ENCODE data around the gene MYH15.

MYH15 gene

DNA sequence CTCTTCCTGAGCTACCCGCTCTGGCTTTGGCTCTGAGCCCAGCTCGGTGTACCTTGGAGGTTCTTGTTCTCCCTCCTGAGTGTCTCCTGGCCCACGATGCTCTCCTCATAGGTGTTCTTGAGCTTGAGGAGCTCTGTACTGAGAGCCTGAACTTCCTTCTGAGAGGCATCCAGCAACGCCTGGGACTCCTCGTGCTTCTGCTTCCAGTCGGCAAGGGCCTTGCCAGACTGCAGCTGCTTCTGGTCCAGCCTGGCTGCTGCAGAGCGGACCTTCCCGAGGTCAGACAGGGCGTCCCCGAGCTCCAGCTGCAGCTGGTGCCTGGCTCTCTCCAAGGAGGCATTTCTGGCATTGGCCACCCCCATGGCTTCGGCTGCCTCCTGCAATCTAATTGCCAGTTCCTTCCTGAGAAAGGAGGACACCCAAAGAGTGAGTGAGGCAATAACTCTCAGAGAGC is 99.8 kb downstream of the MYH15 start:
- no peak for DNase-seq

DNA sequence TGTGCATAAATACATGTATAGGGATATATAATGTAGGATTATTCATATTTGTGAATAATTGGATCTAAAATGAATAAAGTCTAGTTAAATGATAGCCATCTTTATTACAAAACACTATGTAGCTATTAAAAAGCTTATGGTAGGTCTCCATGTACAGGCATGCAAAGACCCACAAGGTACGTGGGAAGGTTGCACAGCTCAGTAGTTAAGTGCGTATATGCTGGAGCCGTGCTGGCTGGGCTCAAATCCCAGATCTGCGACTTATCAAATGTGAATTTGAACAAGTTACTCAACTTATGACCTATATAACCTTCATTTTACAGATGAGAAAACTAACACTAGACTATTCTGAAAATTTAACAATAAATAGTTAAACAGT is 100.6 kb downstream of the MYH15 start:
- no peak for DNase-seq

DNA sequence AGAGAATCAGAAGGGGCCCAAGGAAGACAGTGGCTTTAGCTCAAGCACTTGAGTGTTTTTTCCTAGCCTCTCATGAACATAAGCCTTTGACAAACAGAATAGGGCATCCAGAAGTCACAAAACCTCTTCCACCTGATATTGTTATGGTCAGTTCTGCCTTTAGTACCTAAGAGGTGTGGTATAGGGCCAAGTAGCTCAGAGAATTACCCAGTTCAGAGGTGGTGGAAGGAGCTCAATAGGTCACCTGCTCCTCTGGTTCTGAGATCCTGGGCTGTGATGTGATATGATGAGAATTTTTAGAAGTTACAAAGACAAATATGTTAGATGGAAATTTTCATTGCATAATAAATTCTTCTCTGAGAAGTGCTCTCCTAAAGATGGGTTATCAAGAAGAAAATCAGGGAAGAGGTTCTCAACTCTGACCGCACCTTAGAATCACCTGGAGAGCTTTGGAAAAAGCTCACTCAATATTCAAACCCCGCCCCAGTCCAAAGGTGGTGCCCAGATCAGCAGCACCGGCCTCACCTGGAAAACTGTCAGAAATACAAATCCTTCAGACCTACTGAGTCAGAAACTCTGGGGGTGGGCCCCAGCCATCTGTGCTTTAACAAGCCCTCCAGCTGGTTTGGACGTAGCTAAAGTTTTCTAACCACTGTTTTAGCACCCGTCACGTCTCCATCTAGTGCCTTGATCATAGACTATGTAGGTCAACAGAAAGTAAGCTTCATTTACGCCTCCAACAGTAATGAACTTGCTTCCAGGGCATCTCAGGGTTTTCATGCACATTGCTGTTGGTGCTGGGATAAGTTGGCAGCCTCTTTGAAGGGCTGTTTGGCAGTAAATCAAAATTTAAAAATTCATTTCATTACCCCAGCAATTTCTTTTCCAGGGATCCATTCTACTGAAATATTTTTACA is 101.3 kb downstream of the MYH15 start:
- DNase-seq = no peak

DNA sequence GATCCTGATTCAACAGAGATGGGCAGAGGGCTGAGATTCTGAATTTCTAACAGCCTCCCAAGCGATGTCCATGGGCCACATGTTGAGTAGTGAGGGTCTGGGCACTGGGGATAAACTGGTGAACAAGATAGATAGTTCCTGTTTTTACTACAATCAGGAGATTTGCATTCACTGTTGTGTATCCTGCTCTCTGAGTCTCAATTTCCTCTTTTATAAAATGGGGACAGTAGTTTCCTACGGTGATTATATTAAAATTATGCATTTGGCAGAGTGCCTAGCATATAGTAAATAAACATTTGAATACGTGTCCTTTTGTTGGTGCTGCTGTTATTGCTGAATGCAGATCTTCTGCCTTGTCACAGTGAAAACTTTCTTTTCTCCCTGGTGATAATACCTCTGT is 102.5 kb downstream of the MYH15 start:
- DNase-seq = no peak

DNA sequence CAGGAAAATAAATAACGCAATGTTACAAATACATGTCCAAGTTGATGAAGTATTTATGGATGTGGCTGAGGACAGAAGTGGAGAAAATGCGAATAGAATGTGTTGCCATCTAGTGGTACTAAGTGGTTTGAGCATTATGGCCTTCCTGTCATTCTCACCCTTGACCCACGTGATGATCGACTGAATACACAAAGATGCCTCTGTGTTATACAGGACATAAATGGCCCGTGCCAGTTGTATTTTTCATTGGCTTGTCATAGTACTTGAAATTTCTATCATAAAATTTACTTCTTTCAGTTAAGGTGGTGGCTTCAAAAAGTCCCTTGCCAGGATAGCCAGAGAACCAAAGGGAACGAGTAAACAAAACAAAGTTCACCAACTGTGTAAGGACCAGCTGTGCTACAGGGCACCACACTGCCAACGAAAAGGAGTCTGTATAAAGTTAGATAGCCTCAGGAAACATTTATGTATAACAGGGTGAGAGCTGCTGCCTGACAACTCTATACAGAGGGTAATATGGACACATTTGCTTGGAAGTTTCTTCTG is 103.7 kb downstream of the MYH15 start:
- DNase-seq = no peak

DNA sequence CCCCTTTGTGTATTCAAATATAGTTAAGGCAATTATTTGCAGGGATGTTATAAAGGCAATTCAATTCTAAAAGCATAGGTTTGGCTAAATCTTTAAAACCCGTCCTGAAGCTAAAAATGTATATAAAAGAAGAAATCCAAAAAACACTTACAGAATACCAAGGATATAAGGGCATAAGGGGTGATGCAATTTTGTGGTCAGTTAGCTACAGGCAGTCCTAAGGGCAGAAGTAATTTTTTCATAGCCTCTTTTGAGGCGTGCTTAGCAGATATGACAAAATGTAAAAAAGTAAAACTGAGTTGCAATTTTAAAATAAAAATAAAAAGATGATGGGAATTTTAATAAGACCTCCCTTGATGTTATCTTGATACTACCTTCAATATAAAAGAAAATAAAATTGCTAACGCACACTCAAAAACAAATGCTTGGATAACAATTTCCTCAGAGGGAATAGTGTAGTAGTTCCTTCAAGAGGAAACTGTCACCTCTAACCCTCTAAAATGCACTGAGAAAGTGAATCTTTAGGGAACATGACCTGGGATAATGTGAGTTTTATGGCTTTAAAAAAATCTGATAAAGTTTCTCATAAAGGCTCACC is 104.2 kb downstream of the MYH15 start:
- no peak for DNase-seq

DNA sequence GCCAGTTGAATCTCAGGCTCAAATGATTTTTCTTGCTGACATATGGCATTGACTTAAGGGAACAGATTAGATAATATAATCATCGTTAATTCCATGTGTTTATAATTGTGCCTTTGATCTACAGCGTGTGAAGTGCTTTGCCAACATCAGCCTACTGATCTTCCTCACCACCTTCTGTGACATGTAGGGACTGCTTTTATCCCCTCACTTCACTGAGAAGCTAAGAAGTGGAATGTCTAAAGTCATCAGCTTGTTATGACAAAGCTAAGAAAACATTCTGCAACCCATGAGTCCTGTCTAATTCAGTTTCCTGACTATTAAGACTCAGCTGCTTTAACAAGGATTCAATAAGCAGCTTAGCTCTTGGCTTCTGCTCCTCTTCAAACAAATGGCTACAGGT is 106.0 kb downstream of the MYH15 start:
- DNase-seq = no peak

DNA sequence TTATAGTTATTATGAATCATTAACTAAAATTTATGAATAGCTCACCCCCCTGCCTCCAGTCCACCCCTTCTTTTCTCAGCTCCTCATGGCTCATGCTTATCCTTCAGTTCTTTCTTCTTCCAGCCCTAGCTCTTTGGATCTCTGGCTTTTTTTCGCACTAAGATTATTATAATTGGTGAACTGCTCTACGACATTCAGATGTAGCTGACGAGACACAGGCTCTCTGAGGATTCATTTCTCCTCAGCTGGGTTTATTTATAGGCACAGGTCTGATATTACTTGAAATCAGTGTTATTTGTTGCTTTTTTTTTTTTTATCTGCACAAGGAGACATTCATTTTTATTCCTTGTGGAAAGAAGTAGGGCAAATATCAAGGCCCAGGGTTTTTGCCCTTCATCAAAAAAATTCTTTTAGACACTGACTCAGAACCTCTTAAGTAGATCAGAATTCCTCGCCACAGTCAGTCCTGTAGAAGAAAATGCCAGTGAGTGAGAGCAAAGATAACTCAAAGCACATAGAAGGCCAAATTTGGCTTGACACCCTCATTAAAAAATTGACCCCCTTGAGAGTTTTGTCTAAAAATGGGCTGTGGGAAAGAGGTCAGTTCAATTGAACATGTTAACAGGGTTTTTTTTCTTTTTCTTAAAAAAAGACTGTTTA is 106.6 kb downstream of the MYH15 start:
- DNase-seq = no peak

DNA sequence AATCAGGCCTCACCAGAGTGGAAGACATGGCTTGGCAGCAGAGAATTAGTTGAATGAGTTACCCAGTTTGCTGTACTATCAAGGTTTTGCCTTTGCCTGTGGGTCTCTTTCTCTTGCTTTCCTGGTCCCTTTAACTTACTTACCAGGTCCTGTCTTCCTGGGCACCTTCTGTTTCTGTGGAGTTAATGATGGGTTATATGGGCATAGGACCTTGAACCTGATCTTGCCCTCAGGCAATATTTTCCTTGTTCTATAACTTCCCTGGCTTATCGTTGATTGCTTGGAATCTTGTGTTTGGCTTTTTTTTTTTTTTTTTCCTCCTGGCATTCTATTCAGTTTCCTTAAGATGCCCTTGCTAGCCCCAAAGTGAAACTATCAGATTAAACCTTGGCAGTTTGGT is 107.2 kb downstream of the MYH15 start:
- DNase-seq = no peak

DNA sequence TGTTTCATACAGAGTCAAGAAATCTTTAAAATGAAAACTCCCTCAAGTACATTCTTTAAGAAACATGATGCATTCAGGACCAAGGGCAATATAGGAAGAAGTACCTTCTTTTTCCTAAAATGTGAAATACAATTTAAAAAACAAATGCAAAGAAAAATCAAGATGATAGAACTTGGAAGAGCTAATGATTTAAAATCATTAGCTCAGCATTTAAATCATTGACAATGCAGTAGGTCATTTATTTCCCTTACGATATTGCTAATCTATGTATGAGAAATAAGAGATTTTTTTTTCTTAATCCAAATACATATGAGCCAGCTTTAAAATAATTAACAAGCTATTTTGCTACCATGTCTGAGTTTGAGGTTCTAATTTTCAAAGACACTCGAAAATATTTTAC is 108.6 kb downstream of the MYH15 start:
- no peak for DNase-seq

DNA sequence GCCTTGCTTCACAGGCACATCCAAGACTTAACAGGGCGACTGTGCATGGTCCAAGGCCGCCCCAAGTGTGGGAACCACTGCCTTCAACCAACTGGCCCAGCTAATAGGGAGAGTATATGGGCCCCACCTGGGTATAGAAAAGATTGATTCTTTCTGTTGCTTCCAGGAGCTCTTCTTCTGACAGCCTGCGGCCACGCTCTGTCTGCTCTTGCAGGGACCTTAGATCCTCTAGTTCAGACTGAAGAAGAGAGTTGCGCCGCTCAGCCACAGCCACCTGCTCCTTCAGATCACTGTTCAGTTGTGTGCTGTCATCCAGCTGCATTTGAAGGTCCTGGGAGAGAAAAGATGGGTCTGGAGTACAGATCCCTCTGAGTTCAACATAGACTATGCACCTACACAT is 111.9 kb downstream of the MYH15 start:
- no peak for DNase-seq

DNA sequence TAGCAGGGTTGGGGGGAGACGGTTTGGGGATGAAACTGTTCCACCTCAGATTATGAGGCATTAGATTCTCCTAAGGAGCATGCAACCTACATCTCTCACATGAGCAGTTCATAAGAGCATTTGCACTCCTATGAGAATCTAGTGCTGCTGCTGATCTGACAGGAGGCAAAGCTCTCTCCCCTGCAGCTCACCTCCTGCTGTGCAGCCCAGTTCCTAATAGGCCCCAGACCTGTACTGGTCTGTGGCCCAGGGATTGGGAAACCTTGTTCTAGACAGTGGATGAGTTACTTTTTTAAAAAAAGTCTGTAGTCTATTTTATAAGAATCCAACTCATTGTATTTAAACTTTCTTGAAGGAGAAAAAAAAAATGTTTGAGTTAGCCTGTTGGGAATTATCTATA is 114.1 kb downstream of the MYH15 start:
- no peak for DNase-seq

DNA sequence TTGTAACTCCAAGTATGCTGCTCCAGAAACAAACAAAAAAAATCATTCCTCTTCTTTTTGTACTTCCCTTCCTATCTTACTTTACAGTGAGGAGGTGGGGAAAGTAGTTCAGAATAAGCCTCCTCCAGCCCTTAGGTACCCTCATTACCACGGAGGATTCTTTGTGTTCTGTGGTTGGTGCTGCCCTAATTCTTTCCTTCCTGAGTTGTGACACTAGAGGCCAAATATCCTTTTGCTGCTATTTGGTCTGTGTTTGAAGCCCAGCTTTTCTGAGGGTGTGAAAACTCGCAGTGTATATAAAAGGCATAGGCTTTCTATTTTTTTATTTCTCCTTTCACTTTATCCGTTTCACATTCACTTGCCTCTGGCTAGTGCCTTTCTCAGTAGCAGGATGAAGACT is 115.8 kb downstream of the MYH15 start:
- DNase-seq = no peak

DNA sequence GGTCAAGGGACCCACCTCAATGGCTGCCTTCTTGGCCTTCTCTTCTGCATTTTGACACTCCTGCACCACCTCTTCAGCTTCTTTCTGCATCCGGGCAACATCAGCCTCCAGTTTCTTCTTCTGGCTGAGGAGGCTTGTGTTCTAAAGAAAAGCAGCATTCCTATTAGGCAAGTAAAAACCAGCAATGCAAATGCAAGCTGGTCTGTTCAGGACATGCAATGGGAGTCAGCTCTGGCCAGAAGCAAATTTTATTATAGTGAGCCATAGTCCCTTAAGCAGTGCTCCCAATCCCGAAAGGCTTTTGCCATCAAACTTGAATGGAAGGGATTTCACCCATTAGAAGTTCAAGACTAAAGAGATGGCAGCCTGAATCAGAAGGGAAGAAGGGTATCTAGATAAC is 116.4 kb downstream of the MYH15 start:
- no peak for DNase-seq

DNA sequence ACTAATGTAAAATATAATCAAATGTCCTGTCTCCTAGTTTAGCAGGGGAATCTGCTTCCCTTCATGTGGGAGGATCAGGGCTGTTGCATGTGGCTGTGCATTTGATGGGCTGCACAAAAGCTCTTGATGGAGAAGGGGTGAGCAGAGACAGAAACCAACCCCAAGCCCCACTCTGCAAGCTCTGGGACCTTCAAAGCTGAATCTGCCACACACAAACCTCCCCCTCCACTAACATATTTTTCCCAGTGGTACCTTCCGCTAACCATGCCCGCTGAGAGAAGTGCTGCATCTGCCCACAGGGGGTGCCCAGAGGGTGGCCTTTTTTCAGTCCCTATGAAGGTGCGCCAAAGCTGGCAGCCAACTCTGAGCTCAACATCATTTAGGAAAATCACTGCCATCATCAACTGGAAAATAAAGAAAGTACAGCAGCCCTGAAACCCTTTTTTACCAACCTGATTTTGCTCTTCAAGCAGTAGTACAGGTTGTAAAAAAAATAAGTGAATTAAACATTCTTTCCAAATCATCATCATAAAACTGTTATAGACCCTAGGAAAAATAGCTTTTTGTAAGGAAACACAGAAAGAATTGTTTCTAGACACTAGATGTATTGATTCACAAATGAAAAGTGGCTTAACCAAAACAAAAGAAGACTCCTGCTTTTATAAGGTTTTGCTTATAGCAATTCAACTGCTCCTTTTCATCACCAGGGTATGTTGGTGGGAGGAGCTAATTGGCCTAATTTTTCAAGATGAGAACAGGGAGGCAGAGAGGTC is 117.1 kb downstream of the MYH15 start:
- no peak for DNase-seq

DNA sequence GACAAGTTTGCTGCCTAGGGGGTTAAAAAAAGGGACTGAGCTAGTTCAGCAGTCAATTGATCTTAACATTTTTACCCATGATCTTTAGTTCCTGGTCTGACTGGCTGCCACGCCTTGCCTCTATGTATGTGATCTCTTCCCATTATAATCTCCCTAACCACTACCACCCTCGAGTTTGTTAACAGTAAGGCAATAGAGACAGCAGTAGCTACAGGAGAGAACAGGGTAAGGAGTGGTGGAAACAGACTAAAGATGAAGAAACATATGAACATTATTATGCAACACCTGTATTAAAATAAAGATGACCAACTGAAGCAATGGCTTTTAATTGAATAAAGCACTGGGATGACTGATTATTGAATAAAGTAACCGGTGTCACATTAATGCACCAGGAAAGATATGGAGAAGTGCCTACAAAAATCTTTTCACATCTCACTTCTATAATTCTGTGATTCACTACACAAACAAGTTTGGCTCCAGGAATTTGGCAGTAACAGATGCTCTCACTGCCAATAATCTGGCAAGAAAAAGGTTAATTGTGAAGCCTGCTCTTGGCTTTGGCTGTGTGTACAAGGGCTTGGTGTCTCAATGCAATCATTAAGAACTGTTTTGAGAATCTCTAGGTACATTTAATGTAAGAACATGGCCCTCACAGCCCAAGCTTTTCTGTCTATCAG is 118.3 kb downstream of the MYH15 start:
- DNase-seq = no peak

DNA sequence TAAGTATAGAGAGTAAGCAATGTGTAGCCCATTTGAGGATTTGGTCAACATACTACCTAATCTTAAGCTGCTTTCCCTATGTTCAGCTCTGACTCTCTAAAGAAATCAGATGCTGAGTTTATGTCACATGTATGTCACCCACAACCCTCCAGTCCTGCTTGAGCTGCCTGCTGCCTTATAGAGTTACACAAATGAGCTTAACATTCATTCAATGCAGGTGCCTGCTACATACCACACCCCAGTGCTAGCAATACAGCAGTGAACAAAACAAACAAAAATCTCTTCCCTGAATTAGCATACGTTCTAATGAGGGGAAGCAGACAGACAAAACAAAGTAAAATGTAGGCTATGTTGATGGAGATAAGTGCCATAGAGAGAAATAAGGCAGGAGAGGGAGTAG is 121.0 kb downstream of the MYH15 start:
- DNase-seq = no peak

DNA sequence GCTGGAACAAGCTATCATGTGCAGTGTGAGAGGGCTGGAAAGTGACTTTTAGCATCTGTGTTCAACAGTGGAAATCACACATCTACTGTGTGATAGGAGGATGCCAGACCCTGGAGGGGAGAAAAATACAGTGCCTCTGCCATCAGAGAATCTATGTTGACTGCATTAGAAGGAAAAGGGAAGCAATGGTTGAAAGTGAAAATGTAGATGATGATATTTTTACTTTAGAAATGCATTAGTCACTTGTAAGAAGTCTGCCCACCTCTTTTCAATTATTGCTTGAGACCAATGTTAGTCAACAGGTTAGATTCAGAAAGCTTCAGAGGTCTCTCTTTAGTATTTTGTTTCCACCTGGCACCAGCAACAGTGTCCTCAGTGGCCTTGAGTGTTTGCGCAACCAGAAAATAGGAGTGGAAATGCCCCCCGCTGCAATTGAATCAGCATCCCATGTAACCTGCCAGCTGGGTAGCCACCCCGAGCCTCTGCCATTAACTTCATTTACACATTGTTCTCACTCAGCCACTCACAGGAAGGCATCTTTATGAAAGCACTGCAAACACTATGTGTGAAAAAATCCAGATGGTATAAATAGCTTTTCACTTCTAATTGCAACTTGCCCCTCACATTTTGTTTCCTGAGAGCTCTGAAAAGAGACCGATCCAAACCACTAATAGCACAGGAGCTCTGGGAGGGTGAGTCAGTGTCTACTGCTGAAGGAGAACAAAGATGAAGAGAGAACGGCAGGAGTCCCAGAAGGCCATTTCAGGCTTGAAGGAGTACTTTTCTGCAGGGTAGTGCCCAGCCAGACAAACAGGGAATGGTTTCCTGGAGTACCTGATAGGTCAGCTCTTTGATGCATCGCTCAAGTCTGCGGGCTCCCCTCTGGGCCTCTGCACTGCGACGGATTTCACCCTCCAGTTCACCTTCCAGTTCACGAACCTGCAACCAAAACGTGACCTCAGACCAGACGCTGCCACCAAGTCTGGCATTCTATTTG is 122.0 kb downstream of the MYH15 start:
- DNase-seq = peak; percentile 58

DNA sequence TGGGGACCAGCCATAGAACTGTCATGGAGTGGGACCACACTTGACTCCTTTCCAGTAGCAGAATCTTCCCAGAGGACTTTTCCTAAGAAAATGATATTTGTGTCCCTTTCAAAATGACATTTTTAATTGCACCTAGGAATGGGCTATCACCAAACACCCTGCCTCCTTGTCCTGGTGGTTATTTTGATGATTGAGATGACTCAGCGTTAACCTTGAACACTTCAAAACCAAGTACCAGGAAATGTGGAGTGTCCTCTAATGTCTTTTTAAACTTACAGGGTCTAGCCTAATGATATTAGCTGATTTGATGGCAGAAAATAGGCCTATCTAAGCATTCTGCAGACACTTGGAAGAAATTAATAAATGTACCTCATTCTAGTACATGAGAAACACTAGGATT is 123.3 kb downstream of the MYH15 start:
- DNase-seq = peak; percentile 54

DNA sequence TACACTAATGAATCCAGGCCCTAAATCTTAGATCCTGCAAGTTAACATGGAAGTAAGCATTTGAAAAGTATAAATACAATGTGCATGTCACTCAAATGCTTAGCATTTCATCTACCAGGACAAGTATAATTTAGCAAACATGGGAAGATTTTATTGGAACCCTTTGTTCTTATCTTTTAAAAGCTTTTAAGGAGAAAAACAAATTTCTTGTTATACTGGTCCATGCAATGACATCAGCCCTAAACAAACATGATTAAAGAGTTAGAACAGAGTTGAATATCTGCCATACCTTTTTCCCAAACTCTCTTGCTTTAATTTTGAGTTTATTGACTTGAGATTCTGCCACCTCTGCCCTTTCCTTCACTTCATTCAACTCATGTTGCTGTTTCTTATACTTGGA is 127.1 kb downstream of the MYH15 start:
- no peak for DNase-seq

DNA sequence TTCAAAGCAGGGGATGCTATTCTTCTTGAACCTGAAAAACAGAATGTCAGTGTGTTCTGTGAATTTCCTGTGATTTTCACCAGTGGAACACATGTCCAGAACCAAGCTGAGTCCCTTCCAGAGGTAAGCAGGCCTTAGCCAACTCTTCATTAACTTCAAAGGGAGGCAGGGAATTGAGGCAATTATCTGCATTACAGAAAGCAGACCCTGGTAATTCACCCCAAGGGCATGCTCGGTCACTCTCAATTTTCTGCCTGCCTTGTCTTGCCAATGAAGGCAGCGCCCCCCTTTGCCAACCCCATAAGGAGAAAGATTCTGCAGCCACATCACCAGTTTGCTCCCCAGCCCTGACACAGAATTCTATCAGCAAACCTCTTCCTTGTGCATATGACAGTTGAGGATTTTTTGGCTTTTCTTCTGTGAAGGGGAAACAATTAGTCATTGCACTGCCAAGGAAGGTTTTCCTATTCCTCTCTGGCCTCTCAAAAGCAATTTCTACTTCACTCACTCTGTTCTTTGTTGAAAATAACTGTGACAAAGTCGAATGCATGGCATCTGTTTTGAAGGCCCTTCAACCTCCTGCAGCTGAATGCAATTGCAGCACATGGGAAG is 128.8 kb downstream of the MYH15 start:
- no peak for DNase-seq

All from activated CD4-positive, alpha-beta T cell treated with anti-CD3 and anti-CD28 coated beads, Interleukin-2, Interleukin-6, amounts not matched to agents 100 ng/mL and 50 ng/mL, durations not matched to agents 16 hours and 8 hours (primary cell).